GM18507 (cell line): ENCODE data around the gene TULP1.

Source experiments
- DNase-seq: peaks from one replicate; pipeline ENCODE4 v3.0.0; 2011; ENCODE audit warnings: low read depth; ENCODE audit not compliant: insufficient read length; ENCODE audit errors: extremely low spot score
- FAIRE-seq: peaks from 2 replicates; lab custom pipeline; 2011; peaks lifted over from hg19 to GRCh38; lab: Jason Lieb, UNC

The TULP1 gene

GRCh38 chr6:35473075-35473849 lies 39.4 kb downstream of the TULP1 start:
- no peak for DNase-seq
- FAIRE-seq, result no peak

- FAIRE-seq, result no peak
These were observed 40.8 kb downstream of the TULP1 start for GRCh38 chr6:35471836-35472345.

GRCh38 chr6:35470663-35471120 lies 42.0 kb downstream of the TULP1 start:
- no peak for DNase-seq

More at GRCh38 chr6:35471836-35472345, 40.8 kb downstream of the TULP1 start:
- DNase-seq, result no peak

DNA sequence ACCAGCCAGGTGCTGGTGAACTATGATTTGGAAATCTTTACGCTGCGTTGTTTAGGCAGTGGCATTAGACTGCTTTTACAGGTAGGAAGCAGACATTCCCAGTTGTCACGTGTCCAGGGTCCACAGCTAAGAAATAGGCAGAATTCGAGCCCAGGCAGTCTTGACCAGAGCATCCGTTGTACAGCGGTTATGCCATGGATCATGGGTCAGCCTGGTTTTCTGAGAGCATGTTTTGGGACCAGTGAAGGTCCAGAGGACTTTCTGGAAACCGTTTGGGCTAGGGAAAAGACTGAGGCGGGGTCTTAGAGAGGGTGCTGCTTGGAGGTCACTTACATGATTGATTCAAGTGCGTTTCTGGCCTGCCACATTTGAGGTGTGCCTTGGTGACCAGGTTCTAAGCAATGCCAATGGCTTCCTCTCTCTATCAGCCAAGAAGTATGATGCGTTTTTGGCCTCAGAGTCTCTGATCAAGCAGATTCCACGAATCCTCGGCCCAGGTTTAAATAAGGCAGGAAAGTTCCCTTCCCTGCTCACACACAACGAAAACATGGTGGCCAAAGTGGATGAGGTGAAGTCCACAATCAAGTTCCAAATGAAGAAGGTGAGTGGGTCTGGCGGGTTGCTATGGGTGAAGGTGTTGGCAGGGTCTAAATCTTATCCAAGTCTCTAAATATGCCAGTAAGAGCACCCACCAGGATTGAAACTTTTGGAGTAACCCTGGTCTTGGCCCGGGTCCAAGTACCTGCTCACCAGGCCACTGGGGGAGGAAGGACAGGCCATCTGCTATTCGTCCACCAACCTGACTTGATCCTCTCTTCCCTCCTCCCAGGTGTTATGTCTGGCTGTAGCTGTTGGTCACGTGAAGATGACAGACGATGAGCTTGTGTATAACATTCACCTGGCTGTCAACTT lies 42.7 kb downstream of the TULP1 start:
- DNase-seq (no peak), FAIRE-seq (no peak)

More at GRCh38 chr6:35470663-35471120, 42.0 kb downstream of the TULP1 start:
- FAIRE-seq, result no peak

DNA sequence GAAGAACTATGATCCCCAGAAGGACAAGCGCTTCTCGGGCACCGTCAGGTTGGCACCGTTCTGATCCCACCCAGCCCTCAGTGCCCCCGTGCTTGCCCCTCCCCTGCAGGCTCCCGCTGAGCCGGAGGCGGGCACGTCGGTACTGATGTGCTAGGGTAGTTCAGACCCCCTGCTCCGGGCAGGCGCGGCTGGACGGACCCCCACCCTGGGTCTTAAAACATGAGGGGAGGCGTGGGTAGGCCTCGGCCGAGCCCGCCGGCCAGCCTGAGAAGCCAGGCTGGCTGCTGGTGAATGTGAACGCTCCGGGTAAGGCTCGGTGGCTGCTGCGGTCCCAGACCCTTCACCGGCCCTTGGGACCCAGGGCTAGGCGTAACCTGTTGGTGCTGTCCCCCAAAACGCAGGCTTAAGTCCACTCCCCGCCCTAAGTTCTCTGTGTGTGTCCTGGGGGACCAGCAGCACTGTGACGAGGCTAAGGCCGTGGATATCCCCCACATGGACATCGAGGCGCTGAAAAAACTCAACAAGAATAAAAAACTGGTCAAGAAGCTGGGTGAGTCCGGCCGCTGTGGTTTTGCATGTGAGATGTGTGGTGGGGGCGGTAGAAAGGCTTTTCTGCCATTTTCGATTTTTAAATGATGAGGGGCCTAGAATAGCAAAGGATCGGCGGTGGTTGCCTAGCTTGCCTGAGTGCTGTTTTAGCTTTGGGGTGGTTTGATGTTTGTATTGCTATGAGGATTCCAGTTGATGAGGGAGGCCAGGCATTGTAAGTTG lies 43.5 kb downstream of the TULP1 start:
- FAIRE-seq (no peak), DNase-seq (no peak)

DNA sequence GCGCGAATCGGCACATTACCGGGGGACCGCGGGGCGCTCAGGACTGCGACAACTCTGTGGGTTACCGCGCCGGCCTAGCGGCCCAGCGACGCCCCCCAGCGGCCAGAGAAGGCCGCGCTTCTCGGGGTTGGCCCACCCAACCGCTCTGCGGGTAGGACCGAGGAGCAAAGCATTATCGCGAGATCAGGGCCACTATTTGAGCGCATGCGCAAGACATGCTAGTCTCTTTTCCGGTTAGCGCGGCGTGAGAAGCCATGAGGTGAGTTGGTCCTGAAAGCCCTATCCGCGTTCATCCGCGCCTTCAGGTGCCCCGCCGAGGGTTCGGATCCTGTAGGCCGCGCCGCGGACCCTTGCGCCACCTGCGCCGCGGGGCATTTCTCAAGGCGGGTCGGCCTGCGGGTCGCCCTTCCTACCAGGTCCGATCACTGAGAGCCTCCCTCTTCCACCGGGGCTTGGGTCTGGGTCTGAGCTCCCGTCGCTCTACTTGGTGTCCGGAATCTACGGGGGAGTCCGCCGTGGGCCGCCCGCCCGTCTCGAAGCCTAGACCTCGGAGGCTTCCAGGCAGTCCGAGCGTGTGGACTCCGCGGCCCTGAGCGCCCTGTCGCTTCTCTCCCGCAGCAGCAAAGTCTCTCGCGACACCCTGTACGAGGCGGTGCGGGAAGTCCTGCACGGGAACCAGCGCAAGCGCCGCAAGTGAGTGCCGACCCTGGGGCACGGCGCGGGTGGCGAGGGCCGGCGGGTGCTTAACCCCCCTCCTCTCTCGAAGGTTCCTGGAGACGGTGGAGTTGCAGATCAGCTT lies 44.3 kb downstream of the TULP1 start, which contains the start of gene RPL10A:
Gene RPL10A, plus strand, starts transcription at position 221 of the 799 bp plus-strand sequence. Its CDS starts 34 bp downstream, at position 255.
- peak; percentile 96 for DNase-seq

GRCh38 chr6:35465646-35466045 lies 47.0 kb downstream of the TULP1 start:
- no peak for FAIRE-seq

More for the DNA sequence above, 44.3 kb downstream of the TULP1 start, which contains the start of gene RPL10A:
- peak; percentile 81 for FAIRE-seq

GRCh38 chr6:35463292-35463691 lies 49.4 kb downstream of the TULP1 start:
- FAIRE-seq, result no peak
- no peak for DNase-seq

More at GRCh38 chr6:35465646-35466045, 47.0 kb downstream of the TULP1 start:
- no peak for DNase-seq

- no peak for FAIRE-seq
- no peak for DNase-seq
These were observed 51.4 kb downstream of the TULP1 start for GRCh38 chr6:35461270-35461669.

DNA sequence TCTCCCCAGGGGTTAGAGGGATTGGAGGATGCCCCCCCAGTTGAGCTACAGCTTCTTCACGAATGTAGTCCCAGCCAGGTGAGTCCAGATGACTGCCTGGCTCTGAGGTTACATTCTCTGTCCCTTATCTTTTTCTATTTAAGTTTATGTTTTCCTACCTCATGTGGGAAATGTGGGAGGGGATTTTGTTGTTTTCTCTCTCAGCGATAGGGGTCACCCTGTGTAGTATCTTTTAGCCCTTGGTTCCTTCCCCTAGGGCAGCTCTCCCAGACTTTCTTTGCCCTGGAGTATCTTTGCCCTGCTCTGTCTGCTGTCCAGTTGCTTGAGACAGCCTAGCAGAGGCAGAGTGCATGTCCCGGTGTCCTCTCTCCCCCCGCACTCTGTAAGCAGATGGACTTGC lies 54.8 kb downstream of the TULP1 start:
- FAIRE-seq (no peak), DNase-seq (no peak)

- FAIRE-seq (no peak), DNase-seq (no peak)
These were observed 58.1 kb downstream of the TULP1 start for GRCh38 chr6:35454391-35455110.

- FAIRE-seq, result no peak
- DNase-seq, result no peak
These were observed 59.5 kb downstream of the TULP1 start for GRCh38 chr6:35453236-35453635.

DNA sequence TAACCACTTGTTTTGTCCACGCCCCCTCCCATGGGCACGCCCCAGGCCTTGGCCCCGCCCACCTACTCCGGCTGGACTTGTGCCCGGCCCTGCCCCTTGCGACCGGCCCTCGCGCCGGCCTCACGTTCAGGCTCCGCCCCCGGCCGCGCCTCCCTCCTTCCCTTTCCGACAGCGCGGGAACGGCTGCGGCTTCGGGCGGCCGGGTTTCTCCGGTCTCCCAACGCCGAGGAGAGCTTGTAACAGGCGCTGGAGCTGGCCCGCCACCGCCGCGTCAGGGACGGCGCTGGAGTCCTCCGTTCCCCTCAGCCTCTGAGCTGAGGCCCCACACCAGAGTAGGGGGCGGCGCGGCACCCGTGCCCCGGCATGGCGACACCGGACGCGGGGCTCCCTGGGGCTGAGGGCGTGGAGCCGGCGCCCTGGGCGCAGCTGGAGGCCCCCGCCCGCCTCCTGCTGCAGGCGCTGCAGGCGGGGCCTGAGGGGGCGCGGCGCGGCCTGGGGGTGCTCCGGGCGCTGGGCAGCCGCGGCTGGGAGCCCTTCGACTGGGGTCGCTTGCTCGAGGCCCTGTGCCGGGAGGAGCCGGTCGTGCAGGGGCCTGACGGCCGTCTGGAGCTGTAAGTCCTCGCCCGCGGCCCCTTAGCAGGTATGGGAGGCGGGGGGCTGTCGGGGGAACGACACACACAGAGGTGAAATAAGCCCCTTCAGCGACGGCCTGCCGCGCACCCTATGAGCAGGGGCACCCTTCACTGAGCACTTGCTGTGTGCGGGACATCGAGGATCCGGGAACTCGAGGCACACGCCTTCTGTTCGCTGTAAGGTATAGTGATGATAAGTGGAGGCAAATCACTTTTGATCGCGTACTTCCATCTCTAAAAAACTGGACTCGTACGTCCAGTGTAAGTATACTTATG lies 60.3 kb downstream of the TULP1 start, which contains the start of gene FANCE:
Gene FANCE, plus strand, starts transcription at position 156 of the 908 bp plus-strand sequence. Its CDS starts 208 bp downstream, at position 364.
- peak; percentile 92 for DNase-seq

DNA sequence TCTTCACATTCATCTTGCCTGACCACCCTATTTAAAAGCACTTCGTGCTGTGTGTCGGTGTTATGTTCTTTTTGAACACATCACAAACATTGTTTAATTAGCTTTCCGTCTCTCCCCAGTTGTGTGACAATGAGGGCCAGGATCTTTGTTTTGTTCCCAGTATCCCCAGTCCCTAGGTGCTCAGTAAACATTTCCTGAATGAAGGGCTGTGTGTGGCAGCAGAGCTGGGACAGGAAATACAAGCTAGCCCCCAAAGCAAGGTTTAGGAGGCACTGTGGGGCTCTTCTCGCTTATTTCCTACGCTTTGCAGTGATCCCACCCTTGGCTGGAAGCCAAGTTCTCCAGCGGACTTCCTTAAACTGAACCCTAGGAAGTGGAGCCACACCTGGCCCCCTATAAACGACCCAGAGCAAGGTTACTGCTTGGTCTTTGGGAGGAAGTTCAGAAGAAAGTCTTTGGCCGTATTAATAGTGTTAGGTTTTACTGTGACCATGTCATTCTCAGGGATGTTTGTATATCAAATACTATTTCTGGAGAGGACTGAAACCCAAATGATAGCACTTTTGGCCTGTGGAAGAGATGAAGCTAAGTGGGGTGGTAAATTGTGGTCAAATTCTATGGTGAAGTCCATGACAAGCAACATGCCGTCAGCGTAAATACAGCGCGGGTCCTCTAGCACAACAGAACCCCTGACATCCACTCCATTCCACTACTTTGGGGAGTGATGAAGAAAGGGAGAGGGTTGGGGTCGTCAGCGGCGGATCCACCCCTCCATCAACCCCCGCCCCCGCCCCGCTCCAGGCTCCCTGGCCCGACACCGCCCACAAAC lies 61.1 kb downstream of the TULP1 start:
- FAIRE-seq, result no peak
- no peak for DNase-seq

More for the DNA sequence above, 60.3 kb downstream of the TULP1 start, which contains the start of gene FANCE:
- peak; percentile 88 for FAIRE-seq

GRCh38 chr6:35449287-35449881 lies 63.3 kb downstream of the TULP1 start:
- DNase-seq (peak; percentile 72), FAIRE-seq (peak; percentile 85)
